Astrocyte (in vitro differentiated cells and primary cell): ENCODE data around the gene IQGAP2.
"Not testable (repeated sequence)": the region's sequence is repeated elsewhere in the genome, so short reads cannot be mapped to it uniquely, and the experiment has no call there.

Source experiments
- EZH2 ChIP-seq: IDR thresholded peaks from 2 replicates; pipeline ENCODE4 v1.6.1; 2012; ENCODE audit warnings: mild to moderate bottlenecking, low read length, inconsistent platforms; ENCODE audit not compliant: insufficient read depth
- TF ChIP-seq, protein P1 (sequence below): IDR thresholded peaks from 2 replicates; pipeline ENCODE4 v1.5.1; 2011; ENCODE audit warnings: low read depth, mild to moderate bottlenecking, inconsistent platforms, low read length, moderate library complexity; ENCODE audit not compliant: insufficient read depth

DNA sequence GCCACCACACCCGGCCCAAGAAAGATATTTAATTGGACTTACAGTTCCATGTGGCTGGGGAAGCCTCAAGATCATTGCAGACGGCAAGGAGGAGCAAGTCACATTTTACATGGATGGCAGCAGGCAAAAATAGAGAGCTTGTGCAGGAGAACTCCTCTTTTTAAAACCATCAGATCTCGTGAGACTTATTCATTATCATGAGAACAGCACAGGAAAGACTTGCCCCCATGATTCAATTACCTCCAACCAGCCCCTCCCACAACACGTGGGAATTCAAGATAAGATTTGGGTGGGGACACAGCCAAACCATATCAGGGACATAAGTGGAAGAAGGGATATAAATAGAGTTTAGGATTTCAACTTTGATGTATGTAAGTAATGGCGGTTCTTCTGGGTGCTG is 115.2 kb downstream of the IQGAP2 start:
- TF ChIP-seq, protein P1, sequence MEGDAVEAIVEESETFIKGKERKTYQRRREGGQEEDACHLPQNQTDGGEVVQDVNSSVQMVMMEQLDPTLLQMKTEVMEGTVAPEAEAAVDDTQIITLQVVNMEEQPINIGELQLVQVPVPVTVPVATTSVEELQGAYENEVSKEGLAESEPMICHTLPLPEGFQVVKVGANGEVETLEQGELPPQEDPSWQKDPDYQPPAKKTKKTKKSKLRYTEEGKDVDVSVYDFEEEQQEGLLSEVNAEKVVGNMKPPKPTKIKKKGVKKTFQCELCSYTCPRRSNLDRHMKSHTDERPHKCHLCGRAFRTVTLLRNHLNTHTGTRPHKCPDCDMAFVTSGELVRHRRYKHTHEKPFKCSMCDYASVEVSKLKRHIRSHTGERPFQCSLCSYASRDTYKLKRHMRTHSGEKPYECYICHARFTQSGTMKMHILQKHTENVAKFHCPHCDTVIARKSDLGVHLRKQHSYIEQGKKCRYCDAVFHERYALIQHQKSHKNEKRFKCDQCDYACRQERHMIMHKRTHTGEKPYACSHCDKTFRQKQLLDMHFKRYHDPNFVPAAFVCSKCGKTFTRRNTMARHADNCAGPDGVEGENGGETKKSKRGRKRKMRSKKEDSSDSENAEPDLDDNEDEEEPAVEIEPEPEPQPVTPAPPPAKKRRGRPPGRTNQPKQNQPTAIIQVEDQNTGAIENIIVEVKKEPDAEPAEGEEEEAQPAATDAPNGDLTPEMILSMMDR, result not testable (repeated sequence)
- TF ChIP-seq EZH2, result not testable (repeated sequence)
